ENCODE data around the gene APBB1IP.

The APBB1IP gene

GRCh38 chr10:26441491-26442214 lies 3.5 kb downstream of the APBB1IP start:
- no CpG with 5 or more reads among the region's 7 CpGs for whole genome bisulfite sequencing (ENCODE audit: extremely low coverage, insufficient coverage, insufficient read length)
- Histone ChIP-seq H3K14ac (ENCODE audit: low read length) (no peak overlapping the region), H3K27ac (ENCODE audit: low read depth, low read length) (no peak overlapping the region), H2AFZ (ENCODE audit: insufficient read depth, low read length, poor library complexity) (no peak overlapping the region), H2BK120ac (ENCODE audit: insufficient read depth, low read length, poor library complexity) (no peak overlapping the region), H3K23ac (ENCODE audit: low read length) (no peak overlapping the region), H2BK5ac (ENCODE audit: low read depth, low read length, poor library complexity) (no peak overlapping the region), H4K91ac (ENCODE audit: low read depth, low read length) (no peak overlapping the region), H3K4me2 (ENCODE audit: low read length) (no peak overlapping the region), H3K4ac (ENCODE audit: low read depth, low read length) (no peak overlapping the region), H3K27me3 (ENCODE audit: insufficient read depth, low read length) (no peaks in the 10 kb centered on the region), H4K8ac (ENCODE audit: low read depth, low read length) (no peak overlapping the region), H3K9ac (ENCODE audit: low read length) (no peak overlapping the region), H4K12ac (ENCODE audit: low read depth, low read length) (no peak overlapping the region), H3K18ac (ENCODE audit: low read length) (no peak overlapping the region), H3K79me1 (ENCODE audit: low read length) (peaks cover 12% of the 10 kb centered on the region), H3K36me3 (ENCODE audit: control insufficient read depth in 1 of 2, insufficient read depth in 2 of 2, low read length in 2 of 2) (no peaks in the 10 kb centered on the region), H2AK5ac (ENCODE audit: low read length) (no peak overlapping the region), H3K4me1 (ENCODE audit: control insufficient read depth in 1 of 2, insufficient read depth in 2 of 2, low read length in 2 of 2) (peaks cover 13 to 15% of the 10 kb centered on the region in 2 experiments), H3K4me3 (ENCODE audit: low read depth, low read length) (no peak overlapping the region), H3K79me2 (ENCODE audit: control insufficient read depth, insufficient read depth, low read length, poor library complexity) (no peaks in the 10 kb centered on the region), H3K9me3 (ENCODE audit: insufficient read depth, low read depth, low read length) (no peaks in the 10 kb centered on the region), H2BK12ac (ENCODE audit: low read length) (peak overlapping the region; percentile 28)
- peak in 1 of 2 donors; percentile 56 for DNase-seq

- Histone ChIP-seq H4K12ac (ENCODE audit: low read depth, low read length) (no peak overlapping the region), H3K79me2 (ENCODE audit: control insufficient read depth, insufficient read depth, low read length, poor library complexity) (no peaks in the 10 kb centered on the region), H4K8ac (ENCODE audit: low read depth, low read length) (no peak overlapping the region), H3K4me1 (ENCODE audit: control insufficient read depth in 1 of 2, insufficient read depth in 2 of 2, low read length in 2 of 2) (no peaks in the 10 kb centered on the region), H2BK5ac (ENCODE audit: low read depth, low read length, poor library complexity) (no peak overlapping the region), H3K18ac (ENCODE audit: low read length) (no peak overlapping the region), H2AFZ (ENCODE audit: insufficient read depth, low read length, poor library complexity) (no peak overlapping the region), H3K4me2 (ENCODE audit: low read length) (no peak overlapping the region), H3K4ac (ENCODE audit: low read depth, low read length) (no peak overlapping the region), H2AK5ac (ENCODE audit: low read length) (no peak overlapping the region), H4K91ac (ENCODE audit: low read depth, low read length) (no peak overlapping the region), H3K79me1 (ENCODE audit: low read length) (no peaks in the 10 kb centered on the region), H3K23ac (ENCODE audit: low read length) (no peak overlapping the region), H3K4me3 (ENCODE audit: low read depth, low read length) (no peak overlapping the region), H2BK120ac (ENCODE audit: insufficient read depth, low read length, poor library complexity) (no peak overlapping the region), H3K9me3 (ENCODE audit: insufficient read depth, low read depth, low read length) (no peaks in the 10 kb centered on the region), H2BK12ac (ENCODE audit: low read length) (no peak overlapping the region), H3K9ac (ENCODE audit: low read length) (no peak overlapping the region), H3K36me3 (ENCODE audit: control insufficient read depth in 1 of 2, insufficient read depth in 2 of 2, low read length in 2 of 2) (peaks cover 0 to 1% of the 10 kb centered on the region in 2 experiments), H3K14ac (ENCODE audit: low read length) (no peak overlapping the region), H3K27me3 (ENCODE audit: insufficient read depth, low read length) (no peaks in the 10 kb centered on the region), H3K27ac (ENCODE audit: low read depth, low read length) (no peak overlapping the region)
- WGBS (ENCODE audit: extremely low coverage, insufficient coverage, insufficient read length): no CpG with 5 or more reads among the region's 8 CpGs
- DNase-seq: peak; percentile 77 to 99
These were observed 7.4 kb downstream of the APBB1IP start for GRCh38 chr10:26445411-26446031.

GRCh38 chr10:26446258-26446657 lies 8.1 kb downstream of the APBB1IP start:
- H2BK12ac ChIP-seq (ENCODE audit: low read length): no peak overlapping the region
- peaks cover 0 to 1% of the 10 kb centered on the region in 2 experiments for H3K36me3 ChIP-seq (ENCODE audit: control insufficient read depth in 1 of 2, insufficient read depth in 2 of 2, low read length in 2 of 2)
- DNase-seq: no peak
- H3K79me2 ChIP-seq (ENCODE audit: control insufficient read depth, insufficient read depth, low read length, poor library complexity): no peaks in the 10 kb centered on the region
- no peak overlapping the region for H3K4me2 ChIP-seq (ENCODE audit: low read length)
- no peak overlapping the region for H3K4ac ChIP-seq (ENCODE audit: low read depth, low read length)
- no peaks in the 10 kb centered on the region for H3K79me1 ChIP-seq (ENCODE audit: low read length)
- no peak overlapping the region for H3K9ac ChIP-seq (ENCODE audit: low read length)
- H3K27ac ChIP-seq (ENCODE audit: low read depth, low read length): no peak overlapping the region
- no peak overlapping the region for H3K18ac ChIP-seq (ENCODE audit: low read length)
- no peak overlapping the region for H4K91ac ChIP-seq (ENCODE audit: low read depth, low read length)
- no peak overlapping the region for H4K12ac ChIP-seq (ENCODE audit: low read depth, low read length)
- no peaks in the 10 kb centered on the region for H3K27me3 ChIP-seq (ENCODE audit: insufficient read depth, low read length)
- no peaks in the 10 kb centered on the region for H3K9me3 ChIP-seq (ENCODE audit: insufficient read depth, low read depth, low read length)
- H2BK120ac ChIP-seq (ENCODE audit: insufficient read depth, low read length, poor library complexity): no peak overlapping the region
- H2AK5ac ChIP-seq (ENCODE audit: low read length): no peak overlapping the region
- H3K4me3 ChIP-seq (ENCODE audit: low read depth, low read length): no peak overlapping the region
- H4K8ac ChIP-seq (ENCODE audit: low read depth, low read length): no peak overlapping the region
- no CpG with 5 or more reads among the region's 5 CpGs for WGBS (ENCODE audit: extremely low coverage, insufficient coverage, insufficient read length)
- no peaks in the 10 kb centered on the region for H3K4me1 ChIP-seq (ENCODE audit: control insufficient read depth in 1 of 2, insufficient read depth in 2 of 2, low read length in 2 of 2)
- H3K23ac ChIP-seq (ENCODE audit: low read length): no peak overlapping the region
- no peak overlapping the region for H3K14ac ChIP-seq (ENCODE audit: low read length)
- H2BK5ac ChIP-seq (ENCODE audit: low read depth, low read length, poor library complexity): no peak overlapping the region
- H2AFZ ChIP-seq (ENCODE audit: insufficient read depth, low read length, poor library complexity): no peak overlapping the region

GRCh38 chr10:26448292-26448691 lies 10.2 kb downstream of the APBB1IP start:
- H3K9ac ChIP-seq (ENCODE audit: low read length): no peak overlapping the region
- H3K27ac ChIP-seq (ENCODE audit: low read depth, low read length): no peak overlapping the region
- no peak overlapping the region for H2BK5ac ChIP-seq (ENCODE audit: low read depth, low read length, poor library complexity)
- no peaks in the 10 kb centered on the region for H3K4me1 ChIP-seq (ENCODE audit: control insufficient read depth in 1 of 2, insufficient read depth in 2 of 2, low read length in 2 of 2)
- no peak overlapping the region for H3K14ac ChIP-seq (ENCODE audit: low read length)
- H3K18ac ChIP-seq (ENCODE audit: low read length): no peak overlapping the region
- no peak overlapping the region for H4K8ac ChIP-seq (ENCODE audit: low read depth, low read length)
- no peak overlapping the region for H4K12ac ChIP-seq (ENCODE audit: low read depth, low read length)
- H2AFZ ChIP-seq (ENCODE audit: insufficient read depth, low read length, poor library complexity): no peak overlapping the region
- no peak overlapping the region for H3K4me2 ChIP-seq (ENCODE audit: low read length)
- H2BK12ac ChIP-seq (ENCODE audit: low read length): no peak overlapping the region
- H3K79me2 ChIP-seq (ENCODE audit: control insufficient read depth, insufficient read depth, low read length, poor library complexity): no peaks in the 10 kb centered on the region
- no peak overlapping the region for H3K23ac ChIP-seq (ENCODE audit: low read length)
- H3K4ac ChIP-seq (ENCODE audit: low read depth, low read length): no peak overlapping the region
- H2AK5ac ChIP-seq (ENCODE audit: low read length): no peak overlapping the region
- H3K9me3 ChIP-seq (ENCODE audit: insufficient read depth, low read depth, low read length): no peaks in the 10 kb centered on the region
- no peak overlapping the region for H2BK120ac ChIP-seq (ENCODE audit: insufficient read depth, low read length, poor library complexity)
- H3K4me3 ChIP-seq (ENCODE audit: low read depth, low read length): no peak overlapping the region
- H3K79me1 ChIP-seq (ENCODE audit: low read length): peaks cover 2% of the 10 kb centered on the region
- no peak overlapping the region for H4K91ac ChIP-seq (ENCODE audit: low read depth, low read length)
- peaks cover 0 to 3% of the 10 kb centered on the region in 2 experiments for H3K36me3 ChIP-seq (ENCODE audit: control insufficient read depth in 1 of 2, insufficient read depth in 2 of 2, low read length in 2 of 2)
- DNase-seq: no peak
- no peaks in the 10 kb centered on the region for H3K27me3 ChIP-seq (ENCODE audit: insufficient read depth, low read length)
